ENCODE measurements around the gene ANKRD50.

Gene ANKRD50

DNA sequence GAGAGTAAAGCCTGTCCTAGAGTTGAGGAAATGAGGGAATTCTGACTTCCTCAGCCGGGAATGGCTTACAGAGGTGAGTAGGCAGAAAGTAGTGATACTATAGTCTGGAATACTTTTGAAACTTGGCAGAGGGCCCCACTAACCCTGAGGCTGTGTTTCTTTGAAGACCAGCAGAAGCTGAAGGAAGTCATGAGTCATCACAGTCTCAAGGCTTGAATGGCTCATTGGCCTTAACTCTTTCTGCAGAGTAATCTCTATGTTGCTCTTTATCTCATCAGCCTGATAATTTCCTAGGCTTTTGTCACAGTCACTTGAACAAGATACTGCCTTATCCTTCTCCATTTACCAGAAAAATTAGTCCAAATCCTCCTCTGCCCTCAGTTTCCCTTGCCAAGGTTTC lies 80.8 kb downstream of the ANKRD50 start:
- no peak for DNase-seq

DNA sequence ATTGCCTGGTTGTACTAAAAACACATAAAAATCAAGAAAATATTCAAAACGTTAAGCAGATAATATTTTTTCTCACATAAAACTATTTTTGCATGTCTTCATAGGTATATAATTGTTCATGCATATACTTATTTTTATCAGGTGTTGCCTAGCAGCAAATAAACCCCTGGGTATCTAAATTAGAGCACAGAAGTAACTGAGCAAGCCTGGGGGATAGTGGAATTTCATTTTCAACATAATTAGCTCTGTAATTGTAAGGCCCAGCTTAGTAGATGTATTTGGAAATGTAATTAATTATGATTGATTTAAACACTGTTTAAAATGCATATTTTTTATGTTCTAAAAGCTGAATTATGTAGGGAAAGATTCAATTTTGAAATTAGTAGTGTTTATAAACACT lies 82.9 kb downstream of the ANKRD50 start:
- DNase-seq = no peak
